SK-N-SH (cell line): ENCODE measurements around the gene SRGAP1. TPM values are rescaled to one million over a fixed set of nuclear protein-coding genes. Genes with fewer than 3 reads are reported as not detected.

Experiments used
- CTCF ChIA-PET: fragments of 300-600, 350-600 bp; formaldehyde crosslinking; extraction: SDS; loops from one replicate; lab custom pipeline; 2021; lab: Yijun Ruan, JAX
- POLR2A ChIA-PET: fragments of 350-600 bp; sonication (Branson Sonifier 250); formaldehyde crosslinking; extraction: SDS; loops from one replicate; lab custom pipeline; 2020; ENCODE audit warnings: antibody characterized with exemption, inconsistent platforms; lab: Yijun Ruan, JAX
- DNase-seq: peaks from one replicate; pipeline ENCODE4 v3.0.0; 2012
- H2AFZ ChIP-seq: fragments of 200-600 bp; sonication (generic); 2 replicates; pipeline ENCODE4 v1.8.1; 2016; ENCODE audit warnings: antibody characterized with exemption, mild to moderate bottlenecking, low read depth
- H3F3A ChIP-seq: fragments of 200-600 bp; sonication (generic); replicated peaks from 2 replicates; pipeline ENCODE3; 2016; ENCODE audit warnings: antibody characterized with exemption, mild to moderate bottlenecking; ENCODE audit not compliant: insufficient read depth
- H3K27ac ChIP-seq, 2 experiments: fragments of 200-500 bp in 1 of 2; fragments of 200-600 bp in 1 of 2; sonication (Bioruptor generic) in 1 of 2; sonication (generic), shearing (Covaris generic) in 1 of 2; 2 replicates each; pipeline versions ENCODE4 v1.5.1 to v1.6.1; 2014 to 2016; ENCODE audit warnings: low read depth in 2 of 2, inconsistent platforms in 1 of 2, low read length in 1 of 2, mild to moderate bottlenecking in 1 of 2, mixed read lengths in 1 of 2
- H3K27me3 ChIP-seq: fragments of 200-600 bp; sonication (generic), shearing (Covaris generic); 2 replicates; pipeline ENCODE4 v1.6.1; 2016; ENCODE audit warnings: mixed run types; ENCODE audit not compliant: insufficient read depth
- H3K36me3 ChIP-seq, 2 experiments: fragments of 200-500 bp in 1 of 2; fragments of 200-600 bp in 1 of 2; sonication (Bioruptor generic) in 1 of 2; sonication (generic) in 1 of 2; replicated peaks in 1 of 2; 2 replicates each; pipeline versions ENCODE3 to v1.5.1; 2014 to 2016; ENCODE audit warnings: low read length in 1 of 2, mild to moderate bottlenecking in 1 of 2; ENCODE audit not compliant: insufficient read depth in 2 of 2, control insufficient read depth in 1 of 2
- H3K4me1 ChIP-seq, 2 experiments: fragments of 200-500 bp in 1 of 2; fragments of 200-600 bp in 1 of 2; sonication (Bioruptor generic) in 1 of 2; sonication (generic), shearing (Covaris generic) in 1 of 2; 2 replicates each; pipeline versions ENCODE4 v1.5.1 to v1.6.1; 2014 to 2016; ENCODE audit warnings: low read depth in 1 of 2, low read length in 1 of 2, mixed run types in 1 of 2; ENCODE audit not compliant: insufficient read depth in 2 of 2, control insufficient read depth in 1 of 2
- H3K4me2 ChIP-seq: fragments of 200-600 bp; sonication (generic), shearing (Covaris generic); 2 replicates; pipeline ENCODE4 v1.6.1; 2017; ENCODE audit warnings: mixed run types
- H3K4me3 ChIP-seq, 2 experiments: fragments of 200-500 bp in 1 of 2; fragments of 200-600 bp in 1 of 2; sonication (Bioruptor generic) in 1 of 2; sonication (generic), shearing (Covaris generic) in 1 of 2; 2 replicates each; pipeline versions ENCODE4 v1.5.1 to v1.8.1; 2014 to 2016; ENCODE audit warnings: low read depth in 2 of 2, inconsistent platforms in 1 of 2, low read length in 1 of 2, mild to moderate bottlenecking in 1 of 2, mixed read lengths in 1 of 2, moderate library complexity in 1 of 2
- H3K79me2 ChIP-seq: fragments of 200-600 bp; sonication (generic); 2 replicates; pipeline ENCODE4 v1.8.1; 2017; ENCODE audit warnings: mild to moderate bottlenecking; ENCODE audit not compliant: insufficient read depth
- H3K9ac ChIP-seq: fragments of 200-600 bp; sonication (generic); 2 replicates; pipeline ENCODE4 v1.6.1; 2017; ENCODE audit warnings: mixed run types
- H3K9me2 ChIP-seq: fragments of 200-600 bp; sonication (generic); 2 replicates; pipeline ENCODE4 v1.6.1; 2017; ENCODE audit warnings: mixed run types
- H3K9me3 ChIP-seq: fragments of 200-600 bp; sonication (generic); 2 replicates; pipeline ENCODE4 v1.6.1; 2017; ENCODE audit warnings: mixed run types, mild to moderate bottlenecking, moderate library complexity
- H4K20me1 ChIP-seq: fragments of 200-600 bp; sonication (generic); 2 replicates; pipeline ENCODE4 v1.6.1; 2017; ENCODE audit warnings: mild to moderate bottlenecking, mixed run types; ENCODE audit not compliant: insufficient read depth
- CHD2 ChIP-seq: fragments of 150-350 bp; IDR thresholded peaks from 2 replicates; pipeline ENCODE4 v1.6.1; 2018; ENCODE audit warnings: low read length; ENCODE audit not compliant: partially characterized antibody
- ELF1 ChIP-seq: IDR thresholded peaks from 2 replicates; pipeline ENCODE4 v1.4.0; 2012
- FOSL2 ChIP-seq: IDR thresholded peaks from 2 replicates; pipeline ENCODE4 v1.4.0; 2012; ENCODE audit warnings: low read depth, mild to moderate bottlenecking, moderate library complexity, borderline replicate concordance
- FOXM1 ChIP-seq: IDR thresholded peaks from 2 replicates; pipeline ENCODE4 v1.4.0; 2012; ENCODE audit warnings: low read depth, mild to moderate bottlenecking
- GATA2 ChIP-seq: sonication (generic); formaldehyde crosslinking; IDR thresholded peaks from 2 replicates; pipeline ENCODE4 v1.5.0; 2020; ENCODE audit warnings: mild to moderate bottlenecking, missing genetic modification reagents
- JUND ChIP-seq: IDR thresholded peaks from 2 replicates; pipeline ENCODE4 v1.4.0; 2012
- MAX ChIP-seq: IDR thresholded peaks from 2 replicates; pipeline ENCODE4 v1.4.0; 2012; ENCODE audit warnings: low read depth
- MXI1 ChIP-seq: IDR thresholded peaks from 2 replicates; pipeline ENCODE4 v1.6.1; 2012; ENCODE audit warnings: mild to moderate bottlenecking, low read depth, low read length, improper control_type of control experiment
- POLR2AphosphoS5 ChIP-seq: IDR thresholded peaks from 2 replicates; pipeline ENCODE4 v1.6.1; 2012; ENCODE audit warnings: low read depth, low read length
- RFX5 ChIP-seq: IDR thresholded peaks from 2 replicates; pipeline ENCODE4 v1.6.1; 2012; ENCODE audit warnings: mild to moderate bottlenecking, improper control_type of control experiment, low read length
- RXRA ChIP-seq: IDR thresholded peaks from 2 replicates; pipeline ENCODE4 v1.4.0; 2012; ENCODE audit warnings: low read depth, mild to moderate bottlenecking, borderline replicate concordance
- SIN3A ChIP-seq: IDR thresholded peaks from 2 replicates; pipeline ENCODE4 v1.6.1; 2012; ENCODE audit warnings: low read depth, mild to moderate bottlenecking, low read length, moderate library complexity, borderline replicate concordance
- TAF1 ChIP-seq: IDR thresholded peaks from 2 replicates; pipeline ENCODE4 v1.6.1; 2012; ENCODE audit warnings: low read depth, mild to moderate bottlenecking, low read length, moderate library complexity, borderline replicate concordance
- TCF12 ChIP-seq: IDR thresholded peaks from 2 replicates; pipeline ENCODE4 v1.4.0; 2012
- TEAD4 ChIP-seq: IDR thresholded peaks from 2 replicates; pipeline ENCODE4 v1.4.0; 2012; ENCODE audit warnings: mild to moderate bottlenecking, borderline replicate concordance; ENCODE audit not compliant: insufficient read depth
- USF2 ChIP-seq: fragments of 150-350 bp; IDR thresholded peaks from 2 replicates; pipeline ENCODE4 v1.6.1; 2017; ENCODE audit warnings: antibody characterized with exemption, low read length, low read depth, borderline replicate concordance
- WGBS: methylation state at CpG from one replicate; pipeline ENCODE4 v1.1.6; 2017; ENCODE audit warnings: low lambda C conversion rate; 5-methylcytosine and 5-hydroxymethylcytosine counted together
- polyA plus RNA-seq, 3 experiments: library from polyadenylated mRNA; depleted of rRNA; stranded (reverse); fragments of >200 nt; gene quantifications; 2 replicates each; pipeline ENCODE4 v1.2.3, GENCODE V29; 2012
- TF ChIP-seq, protein P1 (sequence below): IDR thresholded peaks from 2 replicates; pipeline ENCODE4 v1.4.0; 2012; ENCODE audit warnings: low read depth, borderline replicate concordance
- TF ChIP-seq, protein P2 (sequence below): IDR thresholded peaks from 2 replicates; pipeline ENCODE4; 2012

The SRGAP1 gene
- polyA plus RNA-seq, 1 of the 3 experiments (the other 2 are of a cell fraction): 2.6 TPM

GRCh38 chr12:63957496-63957895 lies 113.0 kb downstream of the SRGAP1 start:
- no peaks in the 10 kb centered on the region for H4K20me1 ChIP-seq
- H3K27ac ChIP-seq: peak overlapping the region in 1 of 2 experiments; percentile 93; a peak in 2 of 4 replicates
- H3K27me3 ChIP-seq: no peaks in the 10 kb centered on the region
- POLR2A ChIA-PET: no interaction called here
- no peaks in the 10 kb centered on the region for H3K36me3 ChIP-seq
- H3K79me2 ChIP-seq: peaks cover 22% of the 10 kb centered on the region
- WGBS: 98% methylated on average over 5 of the region's 5 CpGs
- H3K9me3 ChIP-seq: no peaks in the 10 kb centered on the region
- H3K4me1 ChIP-seq: peaks cover 0 to 40% of the 10 kb centered on the region in 2 experiments; a peak in 2 of 4 replicates
- no peak for DNase-seq
- no peaks in the 10 kb centered on the region for H3F3A ChIP-seq
- H3K9me2 ChIP-seq: no peaks in the 10 kb centered on the region
- no peak overlapping the region for H2AFZ ChIP-seq
- H3K4me2 ChIP-seq: no peak overlapping the region
- CTCF ChIA-PET: interaction anchor here (1.0 to 1.5 kb wide), 3 partner anchors 16 to 224 kb away, joined by 3 to 5 read pairs (median 4); partner anchors contain the start of gene SRGAP1
- H3K9ac ChIP-seq: no peak overlapping the region
- no peak overlapping the region for H3K4me3 ChIP-seq
- TF ChIP-seq ELF1 (no peak), TEAD4 (no peak), MXI1 (no peak), TCF12 (no peak), JUND (no peak), CHD2 (no peak), MAX (no peak), GATA2 (CRISPR knock-in tag) (no peak), USF2 (no peak), FOSL2 (no peak), RXRA (no peak), RFX5 (no peak), FOXM1 (no peak), TAF1 (no peak), SIN3A (no peak), POLR2AphosphoS5 (no peak)
- TF ChIP-seq, protein P1, sequence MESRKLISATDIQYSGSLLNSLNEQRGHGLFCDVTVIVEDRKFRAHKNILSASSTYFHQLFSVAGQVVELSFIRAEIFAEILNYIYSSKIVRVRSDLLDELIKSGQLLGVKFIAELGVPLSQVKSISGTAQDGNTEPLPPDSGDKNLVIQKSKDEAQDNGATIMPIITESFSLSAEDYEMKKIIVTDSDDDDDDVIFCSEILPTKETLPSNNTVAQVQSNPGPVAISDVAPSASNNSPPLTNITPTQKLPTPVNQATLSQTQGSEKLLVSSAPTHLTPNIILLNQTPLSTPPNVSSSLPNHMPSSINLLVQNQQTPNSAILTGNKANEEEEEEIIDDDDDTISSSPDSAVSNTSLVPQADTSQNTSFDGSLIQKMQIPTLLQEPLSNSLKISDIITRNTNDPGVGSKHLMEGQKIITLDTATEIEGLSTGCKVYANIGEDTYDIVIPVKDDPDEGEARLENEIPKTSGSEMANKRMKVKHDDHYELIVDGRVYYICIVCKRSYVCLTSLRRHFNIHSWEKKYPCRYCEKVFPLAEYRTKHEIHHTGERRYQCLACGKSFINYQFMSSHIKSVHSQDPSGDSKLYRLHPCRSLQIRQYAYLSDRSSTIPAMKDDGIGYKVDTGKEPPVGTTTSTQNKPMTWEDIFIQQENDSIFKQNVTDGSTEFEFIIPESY: no peak
- TF ChIP-seq, protein P2, sequence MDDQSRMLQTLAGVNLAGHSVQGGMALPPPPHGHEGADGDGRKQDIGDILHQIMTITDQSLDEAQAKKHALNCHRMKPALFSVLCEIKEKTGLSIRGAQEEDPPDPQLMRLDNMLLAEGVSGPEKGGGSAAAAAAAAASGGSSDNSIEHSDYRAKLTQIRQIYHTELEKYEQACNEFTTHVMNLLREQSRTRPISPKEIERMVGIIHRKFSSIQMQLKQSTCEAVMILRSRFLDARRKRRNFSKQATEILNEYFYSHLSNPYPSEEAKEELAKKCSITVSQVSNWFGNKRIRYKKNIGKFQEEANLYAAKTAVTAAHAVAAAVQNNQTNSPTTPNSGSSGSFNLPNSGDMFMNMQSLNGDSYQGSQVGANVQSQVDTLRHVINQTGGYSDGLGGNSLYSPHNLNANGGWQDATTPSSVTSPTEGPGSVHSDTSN: no peak
